ENCODE measurements around the gene RBM44. TPM values are rescaled to one million over a fixed set of nuclear protein-coding genes. Genes with fewer than 3 reads are reported as not detected.
"Not testable (repeated sequence)": the region's sequence is repeated elsewhere in the genome, so short reads cannot be mapped to it uniquely, and the experiment has no call there.

RBM44 gene
- total RNA-seq, 1 donor from 2014 or later, result 0.44 TPM

DNA sequence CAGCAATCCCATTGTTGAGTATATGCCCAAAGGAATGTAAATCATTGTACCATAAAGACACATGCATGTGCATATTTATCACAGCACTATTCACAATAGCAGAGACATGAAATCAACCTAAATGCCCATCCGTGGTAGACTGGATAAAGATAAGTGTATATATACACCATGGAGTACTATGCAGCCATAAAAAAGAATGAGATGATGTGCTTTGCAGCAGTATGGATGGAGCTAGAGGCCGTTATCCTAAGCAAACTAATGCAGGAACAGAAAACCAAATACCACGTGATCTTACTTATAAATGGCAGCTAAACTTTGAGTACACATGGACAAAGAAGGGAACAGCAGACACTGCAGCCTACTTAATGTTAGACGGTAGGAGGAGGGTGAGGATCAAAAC lies 42.5 kb downstream of the RBM44 start:
- no peak for DNase-seq (ENCODE audit: low spot score)
- Mint-ChIP-seq H3K4me3 (ENCODE audit: unreplicated experiment) (no peak overlapping the region), H3K36me3 (ENCODE audit: low read depth, unreplicated experiment) (no peaks in the 10 kb centered on the region), H3K27ac (ENCODE audit: unreplicated experiment) (no peak overlapping the region), H3K9me3 (ENCODE audit: unreplicated experiment) (no peaks in the 10 kb centered on the region), H3K4me1 (ENCODE audit: unreplicated experiment) (no peaks in the 10 kb centered on the region), H3K27me3 (ENCODE audit: unreplicated experiment) (no peaks in the 10 kb centered on the region)
- TF ChIP-seq, protein P1, sequence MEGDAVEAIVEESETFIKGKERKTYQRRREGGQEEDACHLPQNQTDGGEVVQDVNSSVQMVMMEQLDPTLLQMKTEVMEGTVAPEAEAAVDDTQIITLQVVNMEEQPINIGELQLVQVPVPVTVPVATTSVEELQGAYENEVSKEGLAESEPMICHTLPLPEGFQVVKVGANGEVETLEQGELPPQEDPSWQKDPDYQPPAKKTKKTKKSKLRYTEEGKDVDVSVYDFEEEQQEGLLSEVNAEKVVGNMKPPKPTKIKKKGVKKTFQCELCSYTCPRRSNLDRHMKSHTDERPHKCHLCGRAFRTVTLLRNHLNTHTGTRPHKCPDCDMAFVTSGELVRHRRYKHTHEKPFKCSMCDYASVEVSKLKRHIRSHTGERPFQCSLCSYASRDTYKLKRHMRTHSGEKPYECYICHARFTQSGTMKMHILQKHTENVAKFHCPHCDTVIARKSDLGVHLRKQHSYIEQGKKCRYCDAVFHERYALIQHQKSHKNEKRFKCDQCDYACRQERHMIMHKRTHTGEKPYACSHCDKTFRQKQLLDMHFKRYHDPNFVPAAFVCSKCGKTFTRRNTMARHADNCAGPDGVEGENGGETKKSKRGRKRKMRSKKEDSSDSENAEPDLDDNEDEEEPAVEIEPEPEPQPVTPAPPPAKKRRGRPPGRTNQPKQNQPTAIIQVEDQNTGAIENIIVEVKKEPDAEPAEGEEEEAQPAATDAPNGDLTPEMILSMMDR (IDR thresholded peaks at IDR 0.05; ENCODE audit: unreplicated experiment), result no peak

DNA sequence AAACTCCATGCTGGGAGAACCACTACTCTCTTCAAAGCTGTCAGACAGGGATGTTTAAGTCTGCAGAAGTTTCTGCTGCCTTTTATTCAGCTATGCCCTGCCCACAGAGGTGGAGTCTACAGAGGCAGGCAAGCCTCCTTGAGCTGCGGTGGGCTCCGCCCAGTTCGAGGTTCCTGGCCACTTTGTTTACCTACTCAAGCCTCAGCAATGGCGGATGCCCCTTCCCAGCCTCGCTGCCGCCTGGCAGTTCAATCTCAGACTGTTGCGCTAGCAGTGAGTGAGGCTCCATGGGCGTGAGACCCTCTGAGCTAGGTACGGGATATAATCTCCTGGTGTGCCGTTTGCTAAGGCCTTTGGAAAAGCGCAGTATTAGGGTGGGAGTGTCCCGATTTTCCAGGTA lies 50.4 kb downstream of the RBM44 start:
- DNase-seq (ENCODE audit: low spot score); H3K4me1 Mint-ChIP-seq (ENCODE audit: unreplicated experiment); H3K27ac Mint-ChIP-seq (ENCODE audit: unreplicated experiment); H3K36me3 Mint-ChIP-seq (ENCODE audit: low read depth, unreplicated experiment); H3K4me3 Mint-ChIP-seq (ENCODE audit: unreplicated experiment); H3K9me3 Mint-ChIP-seq (ENCODE audit: unreplicated experiment); H3K27me3 Mint-ChIP-seq (ENCODE audit: unreplicated experiment): not testable (repeated sequence)

DNA sequence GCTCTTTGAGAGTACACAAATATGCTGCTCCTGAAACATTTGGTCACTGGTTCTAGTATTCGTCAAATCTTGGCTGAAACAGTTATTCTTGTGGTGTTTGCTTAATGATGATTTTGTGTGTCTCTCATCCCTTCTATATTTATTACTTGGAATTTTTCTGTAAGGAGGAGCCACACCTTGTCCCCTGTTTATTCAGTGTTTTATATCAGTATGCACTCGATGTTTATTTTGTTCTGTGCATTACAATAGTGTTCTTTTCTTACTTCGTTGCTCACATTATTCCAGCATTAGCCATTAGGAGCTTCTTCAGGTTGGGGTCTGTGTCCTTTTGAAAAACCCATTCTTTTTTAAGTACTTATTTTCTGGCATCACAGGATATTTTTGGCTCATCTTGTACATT lies 55.7 kb downstream of the RBM44 start:
- Mint-ChIP-seq H3K36me3 (ENCODE audit: low read depth, unreplicated experiment) (no peaks in the 10 kb centered on the region), H3K9me3 (ENCODE audit: unreplicated experiment) (no peaks in the 10 kb centered on the region), H3K27ac (ENCODE audit: unreplicated experiment) (no peak overlapping the region), H3K4me1 (ENCODE audit: unreplicated experiment) (peaks cover 8% of the 10 kb centered on the region), H3K4me3 (ENCODE audit: unreplicated experiment) (no peak overlapping the region), H3K27me3 (ENCODE audit: unreplicated experiment) (peaks cover 6% of the 10 kb centered on the region)
- TF ChIP-seq, protein P1 (IDR thresholded peaks at IDR 0.05; ENCODE audit: unreplicated experiment), result no peak
- no peak for DNase-seq (ENCODE audit: low spot score)

DNA sequence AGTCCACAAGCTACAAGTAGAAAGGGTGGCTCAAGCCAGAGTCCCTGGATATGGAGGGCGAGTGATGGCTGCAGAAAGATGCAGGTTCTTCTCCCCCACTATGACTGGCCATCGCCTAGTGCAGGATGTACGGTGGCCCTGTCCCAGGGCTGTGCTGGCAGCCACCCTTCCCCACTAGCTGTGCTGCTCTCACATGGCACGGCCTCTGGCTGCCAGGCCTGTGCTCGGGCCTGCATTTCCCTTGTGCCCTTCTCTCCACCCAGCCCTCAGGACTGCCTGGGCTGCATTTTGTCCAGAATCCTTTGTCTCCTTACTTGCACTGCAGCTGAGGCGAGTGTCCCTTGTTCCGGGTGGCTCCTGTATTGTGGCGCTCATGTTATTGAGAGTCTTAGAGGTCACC lies 59.2 kb downstream of the RBM44 start:
- TF ChIP-seq, protein P1 (IDR thresholded peaks at IDR 0.05; ENCODE audit: unreplicated experiment), result no peak
- peaks cover 10% of the 10 kb centered on the region for H3K27me3 Mint-ChIP-seq (ENCODE audit: unreplicated experiment)
- H3K27ac Mint-ChIP-seq (ENCODE audit: unreplicated experiment), result no peak overlapping the region
- H3K36me3 Mint-ChIP-seq (ENCODE audit: low read depth, unreplicated experiment), result no peaks in the 10 kb centered on the region
- H3K9me3 Mint-ChIP-seq (ENCODE audit: unreplicated experiment), result no peaks in the 10 kb centered on the region
- peaks cover 11% of the 10 kb centered on the region for H3K4me1 Mint-ChIP-seq (ENCODE audit: unreplicated experiment)
- DNase-seq (ENCODE audit: low spot score), result no peak
- H3K4me3 Mint-ChIP-seq (ENCODE audit: unreplicated experiment), result no peak overlapping the region

DNA sequence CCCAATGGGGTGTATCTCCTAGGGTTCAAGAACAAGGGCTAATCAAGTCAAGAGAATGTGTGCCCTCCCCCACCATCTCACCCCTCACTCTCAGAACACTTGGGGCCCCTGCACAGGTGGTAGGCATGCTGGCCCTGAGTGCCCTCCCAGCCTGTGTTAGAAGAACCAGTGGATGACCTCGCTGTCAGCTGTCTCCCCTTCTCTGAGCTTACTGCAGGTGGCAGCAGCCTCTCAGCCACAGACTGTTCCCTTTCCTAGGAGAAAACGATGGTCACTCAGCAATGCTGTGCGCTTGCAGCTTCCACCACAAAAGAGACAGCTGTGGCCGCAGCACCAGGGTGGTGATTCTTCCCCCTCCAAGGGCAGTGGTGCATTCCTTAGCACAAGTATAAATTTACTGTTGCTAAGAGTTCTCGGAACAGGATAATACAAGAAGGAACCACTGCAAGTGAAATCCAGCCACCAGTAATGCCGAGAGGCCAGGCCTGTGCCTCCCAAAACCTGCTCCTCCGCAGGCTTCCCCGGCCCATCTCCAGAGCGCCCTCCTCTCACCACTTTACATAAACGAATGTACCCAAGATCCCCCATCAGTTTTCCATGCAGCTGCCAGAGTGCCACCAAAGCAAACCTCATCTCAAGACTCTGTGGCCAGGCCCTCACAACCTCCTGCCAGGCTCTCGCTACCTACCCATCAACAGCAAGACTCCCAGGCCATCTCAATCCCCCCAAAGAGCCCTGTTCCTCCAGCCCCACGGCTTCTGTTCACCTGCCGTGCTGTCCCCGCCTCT lies 59.9 kb downstream of the RBM44 start:
- H3K36me3 Mint-ChIP-seq (ENCODE audit: low read depth, unreplicated experiment), result no peaks in the 10 kb centered on the region
- TF ChIP-seq, protein P1 (IDR thresholded peaks at IDR 0.05; ENCODE audit: unreplicated experiment), result peak; percentile 31
- peaks cover 11% of the 10 kb centered on the region for H3K4me1 Mint-ChIP-seq (ENCODE audit: unreplicated experiment)
- H3K27me3 Mint-ChIP-seq (ENCODE audit: unreplicated experiment), result peaks cover 10% of the 10 kb centered on the region
- no peaks in the 10 kb centered on the region for H3K9me3 Mint-ChIP-seq (ENCODE audit: unreplicated experiment)
- DNase-seq (ENCODE audit: low spot score), result peak; percentile 67
- no peak overlapping the region for H3K27ac Mint-ChIP-seq (ENCODE audit: unreplicated experiment)
- peak overlapping the region; percentile 79 for H3K4me3 Mint-ChIP-seq (ENCODE audit: unreplicated experiment)
